GM18907 (cell line): ENCODE results near the gene UBE2I.
"Not testable (repeated sequence)": the region's sequence is repeated elsewhere in the genome, so short reads cannot be mapped to it uniquely, and the experiment has no call there.

Source experiments
- ATAC-seq: cut with Tn5 transposase; IDR thresholded peaks from one replicate; pipeline ENCODE4 v1.9.1; 2021; ENCODE audit warnings: mild to moderate bottlenecking, moderate library complexity; ENCODE audit not compliant: unreplicated experiment

The UBE2I gene

GRCh38 chr16:1292208-1292607, 17.2 kb upstream of the UBE2I start:
- not testable (repeated sequence) for ATAC-seq

- not testable (repeated sequence) for ATAC-seq
Measured at GRCh38 chr16:1292808-1293207, 16.6 kb upstream of the UBE2I start.

DNA sequence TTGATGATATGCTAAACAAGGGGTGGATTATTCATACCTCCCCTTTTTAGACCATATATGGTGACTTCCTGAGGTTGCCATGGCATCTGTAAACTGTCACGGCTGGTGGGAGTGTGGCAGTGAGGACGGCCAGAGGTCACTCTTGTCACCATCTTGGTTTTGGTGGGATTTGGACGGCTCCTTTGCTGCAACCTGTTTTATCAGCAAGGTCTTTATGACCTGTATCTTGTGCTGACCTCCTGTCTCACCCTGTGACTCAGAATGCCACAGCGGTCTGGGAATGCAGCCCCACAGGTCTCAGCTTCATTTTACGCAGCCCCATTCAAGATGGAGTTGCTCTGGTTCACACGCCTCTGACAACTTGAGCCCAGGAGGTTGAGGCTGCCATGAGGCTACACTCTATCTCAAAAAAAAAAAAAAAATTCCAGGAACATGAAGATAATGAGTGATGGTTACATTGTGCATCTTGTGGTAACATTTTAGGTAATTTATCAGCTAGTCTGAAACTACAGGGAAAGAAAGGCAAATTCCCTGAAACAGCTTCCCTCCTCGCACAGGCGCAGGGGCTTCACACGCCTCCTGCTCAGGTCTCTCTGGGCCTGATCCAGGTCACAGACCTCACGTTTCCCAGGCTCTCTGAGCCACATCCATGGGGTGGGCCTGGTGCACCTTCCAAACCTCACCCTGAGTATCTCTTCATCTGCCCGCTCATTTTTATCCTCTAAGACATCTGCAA, 15.3 kb upstream of the UBE2I start:
- ATAC-seq, result no peak

GRCh38 chr16:1295465-1295864, 14.0 kb upstream of the UBE2I start:
- no peak for ATAC-seq

DNA sequence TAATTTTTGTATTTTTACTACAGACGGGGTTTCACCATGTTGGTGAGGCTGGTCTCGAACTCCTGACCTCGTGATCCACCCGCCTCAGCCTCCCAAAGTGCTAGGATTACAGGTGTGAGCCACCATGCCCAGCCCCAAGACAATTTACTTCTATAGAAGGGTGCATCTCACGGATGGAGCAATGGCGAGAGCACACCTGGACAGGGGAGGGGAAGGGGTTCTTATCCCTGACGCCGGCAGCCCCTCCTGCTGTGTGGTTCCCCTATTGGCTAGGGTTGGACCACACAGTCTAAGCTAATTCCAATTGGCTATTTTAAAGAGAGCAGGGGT, 12.8 kb upstream of the UBE2I start:
- ATAC-seq, result not testable (repeated sequence)

- no peak for ATAC-seq
Measured at GRCh38 chr16:1297018-1297696, 12.3 kb upstream of the UBE2I start.

GRCh38 chr16:1298406-1298805, 11.0 kb upstream of the UBE2I start:
- ATAC-seq, result no peak

- no peak for ATAC-seq
Measured at GRCh38 chr16:1299012-1299867, 10.2 kb upstream of the UBE2I start.

DNA sequence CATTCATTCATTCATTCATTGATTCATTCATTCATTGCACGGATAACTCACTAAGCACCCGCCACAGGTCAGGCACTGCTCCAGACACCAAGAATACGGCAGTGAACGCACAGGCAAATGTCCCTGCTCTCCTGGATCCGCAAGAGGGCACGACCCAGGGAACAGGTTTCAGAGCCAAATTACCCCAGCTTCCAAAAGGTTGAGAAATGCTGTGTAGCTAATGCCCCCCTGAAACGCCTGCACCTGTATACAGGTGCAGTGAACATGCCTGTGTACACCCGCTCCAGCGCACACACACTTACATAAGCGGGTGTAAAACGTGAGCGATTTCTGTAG, 9.6 kb upstream of the UBE2I start:
- no peak for ATAC-seq

- no peak for ATAC-seq
Measured at GRCh38 chr16:1300664-1301476, 8.6 kb upstream of the UBE2I start.

DNA sequence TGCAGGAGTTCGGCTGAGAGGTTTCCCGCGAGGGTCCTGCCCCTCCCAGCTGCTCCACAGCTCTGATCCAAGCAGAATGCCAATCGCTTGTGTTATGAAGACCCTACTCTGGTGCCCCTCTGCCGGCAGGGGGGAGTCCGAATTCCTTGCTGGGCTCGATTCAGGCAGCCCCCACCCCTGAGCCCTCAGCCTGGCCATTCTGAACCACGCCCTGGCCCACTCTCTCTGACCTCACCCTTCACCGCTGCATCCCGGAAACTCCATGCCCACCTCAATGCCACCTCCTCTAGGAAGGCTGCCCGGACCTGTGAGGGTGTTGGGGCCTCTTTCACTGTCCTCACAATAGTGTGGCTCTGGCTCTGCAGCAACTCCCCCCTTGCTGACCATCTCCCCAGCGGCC, 7.9 kb upstream of the UBE2I start:
- no peak for ATAC-seq

DNA sequence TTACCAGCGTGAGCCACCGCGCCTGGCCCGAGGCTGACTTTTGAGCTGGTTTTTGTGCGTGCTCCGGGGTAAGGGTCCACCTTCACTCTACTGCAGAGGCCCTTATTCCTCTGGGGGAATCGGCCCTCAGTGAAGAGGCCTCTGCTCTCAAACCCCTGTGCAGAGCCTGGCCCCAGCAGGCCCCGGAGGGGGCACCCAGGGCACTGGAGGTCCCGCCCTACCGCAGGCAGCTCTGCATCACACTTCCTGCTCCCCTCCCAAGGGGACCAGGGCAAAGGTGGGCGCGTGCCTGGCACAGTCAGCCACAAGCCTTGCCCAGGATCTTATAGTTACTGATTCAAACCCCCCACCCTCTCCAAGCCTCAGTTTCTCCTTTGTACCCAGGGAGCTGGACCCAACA, 3.6 kb upstream of the UBE2I start:
- ATAC-seq, result no peak

- ATAC-seq, result no peak
Measured at GRCh38 chr16:1306334-1306733, 3.1 kb upstream of the UBE2I start.

DNA sequence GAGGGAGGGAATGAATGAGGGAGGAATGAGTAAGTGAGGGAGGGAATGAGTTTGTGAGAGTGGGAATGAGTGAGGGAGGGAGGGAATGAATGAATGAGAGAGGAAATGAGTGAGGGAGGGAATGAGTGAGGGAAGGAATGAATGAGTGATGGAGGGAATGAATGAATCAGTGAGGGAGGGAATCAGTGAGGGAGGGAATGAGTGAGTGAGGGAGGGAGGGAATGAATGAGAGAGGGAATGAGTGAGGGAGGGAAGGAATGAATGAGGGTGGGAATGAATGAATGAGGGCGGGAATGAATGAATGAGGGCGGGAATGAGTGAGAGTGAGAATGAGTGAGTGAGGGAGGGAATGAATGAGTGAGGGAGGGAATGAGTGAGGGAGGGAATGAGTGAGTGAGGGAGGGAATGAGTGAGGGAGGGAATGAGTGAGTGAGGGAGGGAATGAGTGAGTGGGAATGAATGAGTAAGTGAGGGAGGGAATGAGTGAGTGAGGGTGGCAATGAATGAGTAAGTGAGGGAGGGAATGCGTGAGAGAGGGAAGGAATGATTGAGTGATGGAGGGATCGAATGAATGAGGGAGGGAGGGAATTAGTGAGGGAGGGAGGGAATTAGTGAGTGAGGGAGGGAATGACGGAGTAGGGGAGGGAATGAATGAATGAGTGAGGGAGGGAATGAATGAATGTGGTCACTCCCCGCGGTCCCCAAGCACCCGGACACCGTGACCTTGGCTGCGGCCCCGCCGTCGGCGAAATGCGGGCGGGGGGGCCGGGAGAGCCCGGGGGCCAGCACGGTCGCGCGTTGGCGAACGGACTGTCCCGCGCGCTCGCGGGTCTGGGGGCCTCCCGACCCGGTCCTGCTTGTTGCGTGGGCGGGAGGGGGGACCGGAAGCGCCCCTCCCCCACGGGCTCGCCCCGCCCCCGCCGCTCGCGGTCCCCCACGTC, 1.1 kb upstream of the UBE2I start:
- peak; percentile 23 for ATAC-seq

GRCh38 chr16:1309888-1310831, 724 bp downstream of the UBE2I start:
- peak; percentile 16 for ATAC-seq

- no peak for ATAC-seq
Measured at GRCh38 chr16:1310832-1311200, 1.4 kb downstream of the UBE2I start.

DNA sequence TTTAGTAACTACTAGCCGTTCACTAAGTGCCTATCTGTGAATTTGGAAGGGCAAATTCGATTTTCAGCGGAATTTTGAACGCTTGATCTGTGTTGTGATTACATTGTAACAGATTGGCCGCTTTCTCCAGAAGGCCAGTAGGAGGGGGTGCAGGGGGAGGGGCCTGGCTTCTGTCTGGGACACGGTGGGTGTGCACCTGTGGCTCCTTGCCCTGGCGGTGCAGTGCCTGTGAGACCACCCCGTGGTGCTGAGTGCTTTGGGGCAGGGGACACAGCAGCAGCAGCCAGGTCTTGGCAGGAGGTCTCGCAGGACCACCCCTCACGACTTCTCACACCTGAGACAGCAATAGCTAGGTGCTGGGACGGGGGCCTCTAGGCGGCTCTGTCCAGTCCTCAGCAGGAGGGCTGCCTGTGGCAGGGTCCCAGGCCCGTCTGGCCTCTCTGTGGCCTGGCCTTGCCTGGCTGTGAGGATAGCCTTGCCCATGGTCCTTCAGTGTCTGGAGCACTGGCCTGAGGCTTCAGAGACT, 1.8 kb downstream of the UBE2I start:
- ATAC-seq, result no peak

GRCh38 chr16:1311738-1312466, 2.5 kb downstream of the UBE2I start:
- no peak for ATAC-seq
